ENCODE data around the gene DAPP1. TPM values are rescaled to one million over a fixed set of nuclear protein-coding genes. Genes with fewer than 3 reads are reported as not detected.

DAPP1 gene
- total RNA-seq, 1 donor from 2014 or later = 18.3 TPM

DNA sequence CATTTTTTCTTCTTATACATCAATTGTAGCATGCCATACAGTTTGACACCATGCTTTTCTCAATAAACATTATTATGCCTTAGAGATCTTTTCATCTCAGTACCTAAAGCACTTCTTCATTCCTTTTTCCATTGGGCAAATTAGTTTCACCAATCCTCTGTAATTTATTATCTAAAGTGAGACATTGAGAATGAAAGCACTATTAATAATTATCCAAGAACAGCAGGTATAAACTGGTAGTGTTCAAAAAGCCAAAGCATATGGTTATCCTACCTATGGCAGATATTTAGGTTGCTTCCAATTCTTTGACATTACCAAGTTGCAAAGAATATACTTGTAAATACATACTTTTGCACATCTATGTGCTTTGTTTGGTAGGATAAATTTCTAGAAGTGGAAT is 62.0 kb downstream of the DAPP1 start:
- no peak overlapping the region for H3K4me3 ChIP-seq (ENCODE audit: low read depth, low read length)
- TF ChIP-seq, protein P1, sequence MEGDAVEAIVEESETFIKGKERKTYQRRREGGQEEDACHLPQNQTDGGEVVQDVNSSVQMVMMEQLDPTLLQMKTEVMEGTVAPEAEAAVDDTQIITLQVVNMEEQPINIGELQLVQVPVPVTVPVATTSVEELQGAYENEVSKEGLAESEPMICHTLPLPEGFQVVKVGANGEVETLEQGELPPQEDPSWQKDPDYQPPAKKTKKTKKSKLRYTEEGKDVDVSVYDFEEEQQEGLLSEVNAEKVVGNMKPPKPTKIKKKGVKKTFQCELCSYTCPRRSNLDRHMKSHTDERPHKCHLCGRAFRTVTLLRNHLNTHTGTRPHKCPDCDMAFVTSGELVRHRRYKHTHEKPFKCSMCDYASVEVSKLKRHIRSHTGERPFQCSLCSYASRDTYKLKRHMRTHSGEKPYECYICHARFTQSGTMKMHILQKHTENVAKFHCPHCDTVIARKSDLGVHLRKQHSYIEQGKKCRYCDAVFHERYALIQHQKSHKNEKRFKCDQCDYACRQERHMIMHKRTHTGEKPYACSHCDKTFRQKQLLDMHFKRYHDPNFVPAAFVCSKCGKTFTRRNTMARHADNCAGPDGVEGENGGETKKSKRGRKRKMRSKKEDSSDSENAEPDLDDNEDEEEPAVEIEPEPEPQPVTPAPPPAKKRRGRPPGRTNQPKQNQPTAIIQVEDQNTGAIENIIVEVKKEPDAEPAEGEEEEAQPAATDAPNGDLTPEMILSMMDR (conservative IDR thresholded peaks at IDR 0.05; ENCODE audit: low read depth, low read length) = no peak
- no peak for DNase-seq (ENCODE audit: low read depth)

DNA sequence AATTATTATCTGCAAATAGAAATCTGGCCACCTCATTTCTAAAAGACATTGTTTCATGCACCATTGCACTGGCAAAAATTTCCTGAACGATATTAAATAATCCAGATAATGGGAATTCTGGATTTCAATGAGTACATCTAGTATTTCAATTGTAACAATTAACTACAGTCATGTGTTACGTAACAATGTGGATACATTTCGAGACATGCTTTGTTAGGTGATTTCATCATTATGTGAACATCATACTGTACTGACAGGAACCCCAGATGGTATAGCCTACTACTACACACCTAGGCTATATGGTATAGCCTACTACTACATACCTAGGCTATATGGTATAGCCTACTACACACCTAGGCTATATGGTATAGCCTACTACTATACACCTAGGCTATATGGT is 62.8 kb downstream of the DAPP1 start:
- H3K4me3 ChIP-seq (ENCODE audit: low read depth, low read length) = no peak overlapping the region
- DNase-seq (ENCODE audit: low read depth) = no peak
- TF ChIP-seq, protein P1 (conservative IDR thresholded peaks at IDR 0.05; ENCODE audit: low read depth, low read length) = no peak

DNA sequence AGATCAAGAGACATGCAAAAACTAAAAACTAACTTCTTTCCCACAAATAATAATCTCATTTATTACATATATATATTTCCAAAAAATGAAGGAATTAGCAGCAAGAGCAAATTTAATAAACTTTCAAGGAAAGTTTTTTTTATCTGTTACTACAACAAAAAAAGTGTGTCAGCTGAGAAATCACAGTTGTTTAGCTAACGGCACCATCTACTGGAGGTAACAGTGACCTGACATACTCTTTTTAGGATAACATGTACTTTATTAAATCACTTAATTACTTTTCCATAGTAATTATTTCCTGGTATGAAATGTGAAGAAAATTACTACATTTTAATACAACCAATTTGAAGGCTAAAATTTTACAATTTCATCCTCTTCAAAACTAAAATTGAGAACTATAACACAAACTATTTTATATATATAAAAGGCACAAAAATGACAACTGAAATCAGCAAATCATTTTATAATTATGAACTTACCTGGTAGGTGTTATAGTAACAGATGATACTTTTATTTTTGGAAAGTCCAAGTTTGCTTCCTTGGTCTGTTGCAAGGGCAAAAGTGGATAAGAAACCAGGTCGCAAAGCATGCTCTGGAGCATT is 68.5 kb downstream of the DAPP1 start:
- no peak for DNase-seq (ENCODE audit: low read depth)
- TF ChIP-seq, protein P1 (conservative IDR thresholded peaks at IDR 0.05; ENCODE audit: low read depth, low read length) = peak; percentile 69
- H3K4me3 ChIP-seq (ENCODE audit: low read depth, low read length) = no peak overlapping the region

DNA sequence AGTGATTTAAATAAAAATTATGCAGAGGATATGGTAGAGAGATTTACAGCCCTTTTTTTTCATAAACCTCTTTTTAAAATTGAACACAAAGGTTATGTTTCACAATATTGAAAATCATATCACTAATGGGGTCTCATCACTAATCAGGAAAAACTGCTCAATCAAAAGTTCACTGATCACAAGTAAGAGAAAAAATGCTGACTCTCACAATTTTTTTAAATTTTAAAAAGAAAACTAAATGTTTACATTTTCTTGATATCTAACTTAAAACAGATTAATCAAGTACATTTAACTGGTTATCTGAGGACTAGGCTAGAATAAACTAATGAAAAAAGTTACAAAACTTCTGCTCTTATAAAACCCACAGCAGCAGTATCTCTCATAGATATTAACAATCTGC is 69.1 kb downstream of the DAPP1 start:
- DNase-seq (ENCODE audit: low read depth) = no peak
- TF ChIP-seq, protein P1 (conservative IDR thresholded peaks at IDR 0.05; ENCODE audit: low read depth, low read length) = no peak
- no peak overlapping the region for H3K4me3 ChIP-seq (ENCODE audit: low read depth, low read length)

DNA sequence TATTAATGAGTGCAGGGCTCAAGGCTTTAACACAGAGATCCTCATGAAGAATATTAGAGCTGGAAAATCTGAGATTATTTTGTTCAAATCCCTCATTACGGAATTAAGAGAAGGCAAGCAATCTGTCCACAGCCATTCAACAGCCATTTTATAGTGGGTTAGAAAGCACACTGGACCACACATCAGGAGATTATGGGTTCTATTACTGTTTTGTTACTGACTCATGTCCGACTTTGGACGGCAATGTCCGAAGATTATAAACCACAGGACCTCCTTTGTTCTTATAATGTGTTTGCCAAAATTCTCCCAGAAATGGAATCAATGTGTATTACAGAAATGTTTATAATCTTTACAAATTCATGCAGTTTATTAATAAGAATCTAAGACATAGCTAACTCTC is 69.5 kb downstream of the DAPP1 start:
- TF ChIP-seq, protein P1 (conservative IDR thresholded peaks at IDR 0.05; ENCODE audit: low read depth, low read length) = no peak
- H3K4me3 ChIP-seq (ENCODE audit: low read depth, low read length) = no peak overlapping the region
- no peak for DNase-seq (ENCODE audit: low read depth)

DNA sequence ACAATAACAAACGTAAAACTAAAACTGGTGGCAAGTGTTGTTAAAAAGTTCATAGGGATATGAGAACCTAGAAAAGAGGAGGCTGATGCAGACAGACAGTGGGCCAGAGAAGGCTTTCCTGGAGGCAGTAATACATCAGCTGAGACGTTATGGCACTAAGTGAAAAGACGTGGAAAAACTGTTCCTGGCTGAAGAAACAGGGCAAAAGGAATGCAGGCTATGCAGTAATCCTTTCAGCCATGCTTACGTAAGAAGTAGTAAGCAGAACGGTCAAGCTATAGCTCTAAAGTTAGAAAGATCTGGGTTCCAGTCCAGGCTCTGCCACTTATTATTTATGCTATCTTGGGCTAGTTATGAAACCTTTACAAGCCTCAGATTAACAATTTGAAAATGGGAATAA is 71.2 kb downstream of the DAPP1 start:
- H3K4me3 ChIP-seq (ENCODE audit: low read depth, low read length) = no peak overlapping the region
- DNase-seq (ENCODE audit: low read depth) = no peak
- TF ChIP-seq, protein P1 (conservative IDR thresholded peaks at IDR 0.05; ENCODE audit: low read depth, low read length) = no peak

DNA sequence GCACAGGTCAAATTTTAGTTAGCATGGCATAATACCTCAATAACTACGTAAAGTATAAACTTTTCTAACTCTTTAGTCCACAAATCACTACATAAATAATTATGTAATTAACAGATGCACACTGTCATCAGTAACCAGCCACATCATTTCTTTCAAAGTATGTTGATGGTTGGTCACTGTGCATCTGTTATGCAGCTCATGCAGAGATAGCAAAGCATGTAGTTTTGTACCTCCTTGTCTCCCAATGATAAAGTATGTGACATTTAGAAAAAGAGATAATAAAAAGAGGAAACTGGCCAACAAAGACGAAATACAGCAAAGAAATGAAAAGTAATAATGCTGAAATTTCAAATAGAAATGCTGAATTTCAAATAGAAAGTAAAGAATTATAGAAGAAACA is 74.7 kb downstream of the DAPP1 start:
- no peak overlapping the region for H3K4me3 ChIP-seq (ENCODE audit: low read depth, low read length)
- DNase-seq (ENCODE audit: low read depth) = no peak
- TF ChIP-seq, protein P1 (conservative IDR thresholded peaks at IDR 0.05; ENCODE audit: low read depth, low read length) = no peak
